Gastrocnemius medialis (tissue), 4 donors: ENCODE results near the gene PBRM1. TPM values are rescaled to one million over a fixed set of nuclear protein-coding genes. Genes with fewer than 3 reads are reported as not detected.

Experiments used
- ATAC-seq, 2 donors: fragments of 150-250 bp; one replicate each; pipeline ENCODE4 v1.9.1; 2016
- DNase-seq, 2 donors: peaks; one replicate each; pipeline ENCODE4 v3.0.0-alpha.2; 2019
- H3K27ac ChIP-seq, 4 donors: fragments of 200-600 bp; sonication (generic); 1 replicate in 1 of 4; 2 replicates in 3 of 4; pipeline ENCODE4 v1.5.1; 2016 to 2018; ENCODE audit warnings: mild to moderate bottlenecking in 2 of 4, moderate library complexity in 1 of 4
- H3K27me3 ChIP-seq, 3 donors: fragments of 200-600 bp; sonication (generic) in 2 of 3; 1 replicate in 1 of 3; 2 replicates in 2 of 3; pipeline versions ENCODE4 v1.5.1 to v1.6.0; 2016 to 2019; ENCODE audit warnings: mild to moderate bottlenecking in 1 of 3, moderate library complexity in 1 of 3
- H3K36me3 ChIP-seq, 2 donors: fragments of 200-600 bp; sonication (generic) in 1 of 2; one replicate each; pipeline ENCODE4 v1.5.1; 2017 to 2018
- H3K4me1 ChIP-seq, 2 donors: fragments of 200-600 bp; sonication (generic) in 1 of 2; one replicate each; pipeline ENCODE4 v1.5.1; 2016 to 2017; ENCODE audit warnings: mild to moderate bottlenecking in 2 of 2
- H3K4me3 ChIP-seq, 4 donors: fragments of 200-600 bp; sonication (generic) in 3 of 4; 1 replicate in 1 of 4; 2 replicates in 3 of 4; pipeline ENCODE4 v1.5.1; 2016 to 2019; ENCODE audit warnings: mild to moderate bottlenecking in 2 of 4
- H3K9me3 ChIP-seq, 3 donors: fragments of 200-600 bp; sonication (generic) in 2 of 3; 1 replicate in 1 of 3; 2 replicates in 2 of 3; pipeline ENCODE4 v1.5.1; 2016 to 2019
- POLR2A ChIP-seq, 2 donors: fragments of 450-650 bp; IDR thresholded peaks; one replicate each; pipeline ENCODE4 v1.6.1; 2017; ENCODE audit warnings: antibody characterized with exemption in 2 of 2, mild to moderate bottlenecking in 2 of 2, moderate library complexity in 2 of 2
- in situ Hi-C, 4 donors: fragments of 200-750 bp; cut with MboI; loops; one replicate each; pipeline versions ENCODE4 v1.15.0 to v1.8.0; 2017; ENCODE audit warnings: low sequenced_read_pairs in 4 of 4
- intact Hi-C: fragments of 100-400 bp; cut with DNase I; formaldehyde crosslinking; loops from one replicate; pipeline ENCODE4 v1.15.1; 2023; ENCODE audit warnings: low total_unique reads
- total RNA-seq, 4 donors: library from RNA; depleted of rRNA; stranded (reverse); fragments of >200 nt; gene quantifications; one replicate each; pipeline versions ENCODE4 v1.1.0 to v1.2.3, GENCODE V29; 2016
- TF ChIP-seq, protein P1 (sequence below), 5 experiments: fragments of 450-650 bp in 3 of 5; fragments of 200-600 bp in 2 of 5; sonication (generic) in 2 of 5; IDR thresholded peaks in 4 of 5; conservative IDR thresholded peaks in 1 of 5; 1 replicate in 4 of 5; 2 replicates in 1 of 5; pipeline ENCODE4 v1.5.1; 2016 to 2019; ENCODE audit warnings: antibody characterized with exemption in 5 of 5, mild to moderate bottlenecking in 3 of 5, moderate library complexity in 3 of 5

Gene PBRM1
- total RNA-seq, 4 donors from 2014 or later: 22.9 to 45.2 (median 27.5) TPM

- peaks cover 0 to 10% of the 10 kb centered on the region in 2 donors for H3K36me3 ChIP-seq
- intact Hi-C loops (no loop called here), in situ Hi-C loops (no loop called here)
Measured at GRCh38 chr3:52719618-52720017, 33.9 kb upstream of the PBRM1 start.

DNA sequence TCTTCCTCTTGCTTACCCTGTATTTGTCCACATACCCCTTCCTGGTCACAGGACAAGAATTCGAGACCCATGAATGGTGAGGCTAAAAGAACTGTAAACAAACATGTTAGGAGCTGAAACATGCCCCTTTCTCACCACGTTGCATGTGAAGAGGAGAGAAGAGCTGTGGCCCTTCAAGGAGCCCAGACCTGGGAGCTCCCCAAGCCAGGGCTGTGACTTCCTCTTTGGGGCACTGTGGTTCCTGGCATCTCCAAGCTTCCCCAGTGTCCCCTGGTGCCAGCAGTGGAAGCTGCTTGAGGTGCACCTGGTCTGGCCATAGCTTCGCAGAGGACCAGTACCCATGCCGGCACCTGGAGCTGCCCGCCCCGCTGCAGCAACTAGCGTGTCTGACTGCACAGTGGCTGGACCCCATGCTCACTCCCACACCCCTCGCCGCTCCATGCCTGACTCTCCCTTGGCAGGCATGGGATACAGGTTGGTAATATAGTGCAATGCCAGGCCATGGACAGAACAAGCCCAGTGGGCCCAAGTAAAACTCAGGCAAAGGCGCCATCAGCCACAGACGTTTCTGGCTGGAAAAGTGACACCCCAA lies 30.1 kb upstream of the PBRM1 start:
- peaks cover 0 to 18% of the 10 kb centered on the region in 2 donors for H3K36me3 ChIP-seq
- intact Hi-C loops: no loop called here
- DNase-seq: no peak

More at GRCh38 chr3:52719618-52720017, 33.9 kb upstream of the PBRM1 start:
- no peaks in the 10 kb centered on the region for H3K9me3 ChIP-seq
- no peak for TF ChIP-seq POLR2A (IDR thresholded peaks at IDR 0.05)
- TF ChIP-seq, protein P1, sequence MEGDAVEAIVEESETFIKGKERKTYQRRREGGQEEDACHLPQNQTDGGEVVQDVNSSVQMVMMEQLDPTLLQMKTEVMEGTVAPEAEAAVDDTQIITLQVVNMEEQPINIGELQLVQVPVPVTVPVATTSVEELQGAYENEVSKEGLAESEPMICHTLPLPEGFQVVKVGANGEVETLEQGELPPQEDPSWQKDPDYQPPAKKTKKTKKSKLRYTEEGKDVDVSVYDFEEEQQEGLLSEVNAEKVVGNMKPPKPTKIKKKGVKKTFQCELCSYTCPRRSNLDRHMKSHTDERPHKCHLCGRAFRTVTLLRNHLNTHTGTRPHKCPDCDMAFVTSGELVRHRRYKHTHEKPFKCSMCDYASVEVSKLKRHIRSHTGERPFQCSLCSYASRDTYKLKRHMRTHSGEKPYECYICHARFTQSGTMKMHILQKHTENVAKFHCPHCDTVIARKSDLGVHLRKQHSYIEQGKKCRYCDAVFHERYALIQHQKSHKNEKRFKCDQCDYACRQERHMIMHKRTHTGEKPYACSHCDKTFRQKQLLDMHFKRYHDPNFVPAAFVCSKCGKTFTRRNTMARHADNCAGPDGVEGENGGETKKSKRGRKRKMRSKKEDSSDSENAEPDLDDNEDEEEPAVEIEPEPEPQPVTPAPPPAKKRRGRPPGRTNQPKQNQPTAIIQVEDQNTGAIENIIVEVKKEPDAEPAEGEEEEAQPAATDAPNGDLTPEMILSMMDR (IDR thresholded peaks at IDR 0.05 in 4 of 5, conservative IDR thresholded peaks at IDR 0.05 in 1 of 5): no peak
- no peaks in the 10 kb centered on the region for H3K4me1 ChIP-seq
- H3K27ac ChIP-seq: no peak overlapping the region
- DNase-seq: no peak
- ATAC-seq: no peak
- H3K27me3 ChIP-seq: no peaks in the 10 kb centered on the region
- no peak overlapping the region for H3K4me3 ChIP-seq

GRCh38 chr3:52714335-52715302 lies 28.9 kb upstream of the PBRM1 start:
- Histone ChIP-seq H3K36me3 (peaks cover 0 to 21% of the 10 kb centered on the region in 2 donors), H3K4me1 (no peaks in the 10 kb centered on the region), H3K4me3 (no peak overlapping the region), H3K27ac (no peak overlapping the region), H3K27me3 (no peaks in the 10 kb centered on the region), H3K9me3 (no peaks in the 10 kb centered on the region)
- ATAC-seq (no peak), DNase-seq (no peak)
- intact Hi-C loops (no loop called here), in situ Hi-C loops (no loop called here)
- TF ChIP-seq, protein P1 (IDR thresholded peaks at IDR 0.05 in 4 of 5, conservative IDR thresholded peaks at IDR 0.05 in 1 of 5): no peak
- no peak for TF ChIP-seq POLR2A (IDR thresholded peaks at IDR 0.05)

More for the DNA sequence above, 30.1 kb upstream of the PBRM1 start:
- Histone ChIP-seq H3K4me1 (no peaks in the 10 kb centered on the region), H3K27me3 (no peaks in the 10 kb centered on the region), H3K27ac (no peak overlapping the region), H3K9me3 (no peaks in the 10 kb centered on the region), H3K4me3 (no peak overlapping the region)
- no peak for ATAC-seq
- in situ Hi-C loops: no loop called here
- TF ChIP-seq, protein P1 (IDR thresholded peaks at IDR 0.05 in 4 of 5, conservative IDR thresholded peaks at IDR 0.05 in 1 of 5): no peak
- no peak for TF ChIP-seq POLR2A (IDR thresholded peaks at IDR 0.05)

DNA sequence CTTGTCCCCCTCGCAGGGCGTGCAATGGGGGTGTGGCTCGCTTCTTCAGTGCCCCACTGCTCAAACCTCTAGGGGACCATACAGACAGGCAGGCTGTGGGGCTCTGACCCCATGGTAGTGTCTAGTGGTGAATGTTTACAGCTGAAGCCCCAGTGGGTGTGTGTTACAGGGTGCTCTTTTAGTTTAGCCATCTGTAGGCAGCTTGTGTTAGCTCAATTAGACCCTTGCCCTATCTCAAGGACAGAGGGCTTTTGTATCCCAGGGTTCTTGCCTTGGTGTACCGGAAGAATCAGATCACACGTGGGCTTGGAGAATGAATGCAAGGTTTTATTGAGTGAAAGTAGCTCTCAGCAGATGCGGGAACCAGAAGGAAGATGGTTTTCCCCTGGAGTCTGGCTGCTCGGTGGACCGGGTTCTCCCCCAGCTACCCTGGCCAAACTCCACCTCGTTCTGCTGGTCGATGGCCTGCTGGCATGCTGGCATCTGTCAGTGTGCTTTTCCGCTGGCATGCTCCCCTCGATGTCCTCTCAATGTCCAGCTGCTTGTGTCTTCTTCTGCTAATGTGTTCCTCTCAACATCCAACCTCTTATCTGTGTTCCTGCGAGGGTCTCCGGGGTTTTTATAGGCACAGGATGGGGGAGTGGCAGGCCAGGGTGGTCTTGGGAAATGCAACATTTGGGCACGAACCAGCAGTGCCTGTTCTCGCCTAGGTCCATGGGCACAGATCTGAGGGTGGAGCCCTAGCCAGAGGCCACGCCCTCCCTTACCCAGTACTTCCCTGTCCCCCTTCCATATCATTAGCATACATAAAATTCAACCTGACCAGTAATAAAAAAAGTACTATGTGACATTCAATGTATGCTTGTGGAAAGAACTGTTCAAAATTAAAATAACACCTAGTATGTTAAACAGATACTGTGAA lies 26.8 kb upstream of the PBRM1 start:
- intact Hi-C loops: no loop called here
- ATAC-seq (no peak), DNase-seq (no peak)
- peaks cover 0 to 29% of the 10 kb centered on the region in 2 donors for H3K36me3 ChIP-seq
- no peak overlapping the region for H3K27ac ChIP-seq
- H3K27me3 ChIP-seq: no peaks in the 10 kb centered on the region
- in situ Hi-C loops: no loop called here
- no peaks in the 10 kb centered on the region for H3K9me3 ChIP-seq
- H3K4me3 ChIP-seq: no peak overlapping the region
- peaks cover 5 to 7% of the 10 kb centered on the region in 2 donors for H3K4me1 ChIP-seq
- TF ChIP-seq, protein P1 (IDR thresholded peaks at IDR 0.05 in 4 of 5, conservative IDR thresholded peaks at IDR 0.05 in 1 of 5): no peak
- no peak for TF ChIP-seq POLR2A (IDR thresholded peaks at IDR 0.05)
